Renal cortex interstitium (tissue), 11 donors: ENCODE results near the gene CHD2. TPM values are rescaled to one million over a fixed set of nuclear protein-coding genes. Genes with fewer than 3 reads are reported as not detected.
A peak's percentile ranks its signal among the peaks of the same experiment; 100 is the strongest.

Experiments used
- DNase-seq, 11 donors: peaks; one replicate each; pipeline ENCODE4 v3.0.0-alpha.2; 2013; ENCODE audit warnings: low read depth in 9 of 11, low spot score in 4 of 11; ENCODE audit errors: extremely low read depth in 1 of 11
- polyA plus RNA-seq, 3 donors: library from polyadenylated mRNA; unstranded; fragments of 120-200 nt; gene quantifications; one replicate each; pipeline ENCODE4 v1.2.1, GENCODE V29; 2013; ENCODE audit not compliant: insufficient read length in 3 of 3

CHD2 gene
- polyA plus RNA-seq, 3 donors: 112 to 146 (median 122) TPM

DNA sequence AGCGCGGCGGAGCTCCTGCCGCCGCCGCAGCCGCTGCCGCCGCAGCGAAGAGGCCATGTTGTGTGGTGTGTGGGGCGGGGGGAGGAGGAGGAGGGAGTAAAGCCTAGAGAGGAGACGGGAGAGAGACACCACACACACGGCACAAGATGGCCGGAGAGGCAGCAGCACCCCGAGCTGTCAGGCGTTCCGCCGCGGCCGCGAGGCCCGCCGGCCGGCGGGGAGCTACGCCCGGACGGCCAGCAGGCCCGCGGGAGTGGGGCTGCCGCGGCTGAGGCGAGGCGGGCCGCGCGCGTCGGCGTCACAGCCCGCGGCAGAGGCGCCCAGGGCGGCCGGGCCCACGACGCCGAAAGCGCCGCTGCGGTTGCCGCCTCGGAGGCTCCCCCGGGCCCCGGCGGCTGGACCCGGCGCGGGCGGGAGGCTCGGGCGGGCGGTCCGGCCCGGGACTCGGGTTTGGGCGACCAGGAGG lies 17.4 kb upstream of the CHD2 start:
- DNase-seq: no peak

DNA sequence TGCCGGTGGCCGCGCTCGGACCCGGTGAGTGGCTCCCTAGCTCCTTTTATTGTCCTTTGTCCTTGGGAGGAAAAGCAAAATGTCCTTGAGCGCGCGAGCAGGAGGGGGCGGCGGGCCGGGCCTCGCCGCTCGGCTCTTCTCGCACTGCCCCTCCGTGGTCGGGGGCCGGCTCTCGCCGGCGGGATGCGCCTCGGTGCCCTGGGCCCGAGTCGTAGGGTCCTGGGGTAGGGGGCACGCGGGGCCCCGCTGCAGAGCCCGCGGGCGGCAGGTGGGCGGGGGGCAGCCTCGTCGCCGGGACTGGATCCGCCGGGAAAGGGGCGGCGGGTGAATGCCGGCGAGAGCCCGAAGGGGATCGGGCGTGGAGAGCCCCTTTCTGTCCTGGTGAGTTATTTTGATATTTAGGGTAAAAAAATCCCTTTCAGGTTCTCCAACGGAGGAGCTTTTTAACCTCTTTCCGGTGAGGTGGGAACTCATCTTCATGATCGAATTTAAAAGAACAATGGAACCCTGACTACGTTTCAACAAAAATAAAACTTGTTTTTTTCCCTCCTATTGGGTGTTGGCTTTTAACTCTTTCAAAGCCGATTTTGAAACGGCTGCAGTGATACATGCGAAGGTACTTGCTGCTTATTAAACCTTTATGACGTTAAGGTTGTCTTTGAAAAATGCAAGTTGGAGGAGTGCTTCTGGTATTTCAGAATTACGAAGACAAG lies 16.8 kb upstream of the CHD2 start:
- DNase-seq: peak in 2 of 11 donors; percentile 59 to 69

DNA sequence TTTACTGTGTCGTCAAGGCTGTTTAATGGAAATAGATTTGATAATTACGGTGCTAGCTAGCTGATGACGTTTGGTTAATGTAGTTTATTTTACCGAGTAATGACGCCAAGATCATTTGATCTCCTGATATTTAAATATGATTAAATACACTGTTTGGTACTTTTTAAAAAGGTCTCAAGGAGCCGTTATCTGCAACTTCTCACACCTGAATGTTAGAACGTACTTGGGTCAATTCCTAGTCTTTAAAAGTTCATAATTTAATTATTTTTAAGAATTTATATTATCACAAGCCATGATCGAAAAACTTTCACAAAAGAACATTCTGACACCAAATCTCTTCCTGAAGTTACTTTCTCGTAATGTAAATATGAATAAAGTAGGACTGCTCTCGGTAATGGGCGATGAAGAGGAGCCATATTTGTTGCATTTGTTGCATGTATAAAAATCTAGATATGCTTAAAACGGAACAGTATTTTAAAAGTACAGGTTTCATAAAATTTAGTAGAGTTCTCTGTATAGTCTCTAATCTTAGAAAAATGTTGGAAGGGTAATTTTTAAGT lies 16.2 kb upstream of the CHD2 start:
- no peak for DNase-seq

DNA sequence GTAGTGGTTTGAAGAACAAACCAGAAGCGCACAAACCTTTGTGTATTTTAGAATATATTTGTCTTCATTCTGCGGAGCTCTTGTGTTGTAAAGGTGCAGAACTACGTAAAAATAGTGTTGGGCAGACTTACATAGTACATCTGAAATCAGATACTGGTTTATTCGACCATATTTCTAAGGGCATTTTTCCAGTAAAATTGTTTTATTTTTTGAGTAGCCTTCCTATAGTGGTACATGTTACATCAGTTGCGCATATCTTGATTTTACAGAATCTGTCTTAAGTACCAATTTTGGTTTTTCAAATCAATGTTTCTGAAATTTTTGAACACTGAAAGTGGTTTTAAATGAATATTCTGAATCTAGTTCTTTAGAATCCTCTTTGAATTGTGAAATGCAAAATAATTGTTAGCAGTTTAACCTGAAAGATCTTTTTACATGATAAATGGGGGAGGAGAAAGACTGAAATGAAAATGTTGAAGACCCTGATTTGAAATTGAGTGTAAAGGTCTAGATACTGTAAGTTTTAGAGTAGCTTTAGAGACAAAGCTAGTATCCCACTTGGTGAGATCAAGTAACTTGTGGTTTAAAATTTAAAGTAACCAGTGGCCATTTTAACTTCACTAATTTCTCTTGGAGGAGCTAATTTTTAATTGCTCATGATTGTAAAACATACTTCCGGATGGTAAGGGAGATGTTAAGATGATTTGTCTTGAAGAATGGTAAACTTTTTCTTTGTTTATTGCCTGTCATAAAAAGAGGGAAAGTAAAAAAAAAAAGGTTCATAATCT lies 15.5 kb upstream of the CHD2 start:
- DNase-seq: no peak

DNA sequence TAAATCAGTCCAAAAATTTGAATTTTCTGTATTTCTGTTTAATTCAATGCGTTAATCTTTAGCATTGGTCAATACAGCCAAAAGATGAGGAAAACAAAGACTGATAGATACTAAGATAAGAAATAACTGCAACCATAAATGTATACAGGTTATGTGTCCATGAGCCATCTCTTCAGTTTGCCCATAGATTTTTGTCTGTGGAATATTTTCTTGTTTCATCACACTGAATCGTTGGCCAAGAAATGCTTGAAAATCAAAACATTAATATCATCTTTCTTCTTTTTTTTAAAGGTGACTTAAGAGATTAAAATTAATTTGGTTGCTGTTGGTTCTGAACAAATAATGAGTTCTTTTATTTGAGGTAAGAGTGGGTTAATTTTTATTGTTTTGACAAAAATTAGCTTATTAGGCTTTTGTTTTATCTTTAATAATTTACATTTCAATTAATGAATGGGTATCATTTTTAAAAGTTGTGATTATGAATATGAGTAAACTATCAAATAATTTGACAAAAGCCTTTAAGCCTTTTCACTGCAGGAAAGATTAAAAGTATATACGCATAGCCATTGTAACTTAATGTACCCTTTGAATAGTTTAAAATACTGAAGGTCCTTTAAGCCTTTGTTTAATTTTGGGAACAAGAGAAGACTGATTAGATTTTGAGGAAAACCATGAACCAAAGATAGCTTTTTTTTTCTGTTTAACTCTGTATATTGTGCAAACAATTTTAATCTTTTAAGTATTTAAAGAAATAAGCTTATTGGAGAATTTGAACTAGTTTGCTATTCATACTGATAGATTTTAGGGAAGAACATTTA lies 14.7 kb upstream of the CHD2 start:
- no peak for DNase-seq

DNA sequence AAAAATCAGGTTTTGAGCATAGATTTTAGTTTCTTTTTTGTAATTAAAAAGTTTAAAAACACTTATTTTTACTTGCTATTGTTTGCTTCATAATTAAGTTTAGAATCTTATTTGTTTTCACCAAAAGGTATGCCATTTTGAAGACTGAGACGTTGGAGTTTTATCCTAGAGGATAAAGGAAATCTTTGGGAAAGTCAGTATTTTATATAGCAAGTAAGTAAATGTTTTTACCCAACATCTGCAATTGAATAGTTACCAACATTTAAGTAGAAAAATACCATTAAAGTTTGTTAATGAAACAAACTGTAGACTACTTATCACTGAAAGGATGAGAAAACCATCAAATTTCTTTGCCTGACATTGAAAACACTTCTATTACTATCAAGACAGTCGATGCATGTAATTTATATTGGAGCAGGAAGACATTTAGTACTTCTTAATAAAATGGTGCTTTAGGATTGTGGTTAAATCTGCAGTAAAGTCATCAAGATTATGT lies 14.0 kb upstream of the CHD2 start:
- no peak for DNase-seq

DNA sequence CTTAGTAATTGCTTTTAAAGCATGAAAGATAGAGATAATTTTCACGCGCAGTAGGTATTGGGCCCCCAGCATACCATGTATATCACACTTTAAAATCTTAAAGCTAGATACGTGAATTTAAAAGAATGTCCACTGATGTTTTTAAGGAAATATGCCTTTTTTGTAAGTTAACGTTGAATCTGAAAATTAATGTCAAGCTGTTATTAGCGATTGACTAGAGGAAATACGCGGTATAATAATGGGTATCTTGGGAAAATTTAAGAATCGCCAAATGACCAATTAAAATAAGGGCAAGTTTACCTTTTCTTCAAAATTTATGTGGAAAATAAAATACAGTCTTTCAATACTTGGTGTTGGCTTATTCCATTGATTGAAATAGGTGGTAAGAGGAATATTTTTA lies 13.3 kb upstream of the CHD2 start:
- no peak for DNase-seq

DNA sequence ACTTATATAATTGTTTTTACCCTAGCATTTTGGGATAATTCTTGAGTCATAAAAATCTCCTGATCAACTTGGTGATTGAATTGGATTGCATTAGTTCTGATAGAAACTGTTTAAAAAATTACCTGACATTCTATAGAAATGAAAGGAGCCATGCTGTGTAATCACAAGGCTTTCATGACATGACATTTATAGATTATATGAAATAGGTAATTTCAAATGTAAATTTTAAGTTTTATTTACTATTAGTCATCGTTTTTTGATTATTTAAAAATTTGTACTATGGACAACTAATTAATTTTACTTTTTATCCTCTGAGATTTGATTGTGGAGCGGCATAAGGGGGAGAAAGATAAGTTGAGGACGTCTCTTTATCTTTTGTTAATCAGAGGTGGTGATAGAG lies 12.3 kb upstream of the CHD2 start:
- no peak for DNase-seq

DNA sequence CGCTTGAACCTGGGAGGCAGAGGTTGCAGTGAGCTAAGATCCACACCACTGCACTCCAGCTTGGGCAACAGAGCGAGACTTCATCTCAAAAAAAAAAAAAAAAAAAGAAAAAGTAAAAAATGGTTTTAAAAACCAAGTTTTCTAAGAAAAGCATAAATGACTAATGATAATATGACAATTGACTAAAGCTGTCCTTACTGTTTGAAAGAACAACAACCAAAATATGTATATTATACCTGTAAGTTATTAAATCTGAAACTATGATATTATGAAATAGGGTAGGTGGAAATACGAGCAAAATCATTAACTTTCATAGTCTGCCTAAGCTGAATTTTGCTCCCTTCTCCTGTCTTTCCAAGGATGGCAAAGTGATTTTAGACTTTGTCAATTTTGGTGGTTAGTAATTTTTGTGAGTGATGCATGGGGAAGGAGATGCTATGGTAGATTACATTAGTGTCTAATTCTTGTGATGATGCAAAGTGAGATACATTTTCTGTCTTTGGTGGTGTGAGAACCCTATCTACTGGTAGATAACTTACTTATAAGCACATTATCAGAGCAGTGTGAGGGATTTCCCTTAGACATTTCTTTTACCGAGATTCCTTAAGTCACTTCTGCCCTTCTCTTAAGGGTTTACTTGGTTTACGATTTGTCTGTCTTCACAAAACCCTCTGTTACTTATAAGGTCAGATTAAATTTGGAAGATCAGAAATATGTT lies 10.6 kb upstream of the CHD2 start:
- no peak for DNase-seq

DNA sequence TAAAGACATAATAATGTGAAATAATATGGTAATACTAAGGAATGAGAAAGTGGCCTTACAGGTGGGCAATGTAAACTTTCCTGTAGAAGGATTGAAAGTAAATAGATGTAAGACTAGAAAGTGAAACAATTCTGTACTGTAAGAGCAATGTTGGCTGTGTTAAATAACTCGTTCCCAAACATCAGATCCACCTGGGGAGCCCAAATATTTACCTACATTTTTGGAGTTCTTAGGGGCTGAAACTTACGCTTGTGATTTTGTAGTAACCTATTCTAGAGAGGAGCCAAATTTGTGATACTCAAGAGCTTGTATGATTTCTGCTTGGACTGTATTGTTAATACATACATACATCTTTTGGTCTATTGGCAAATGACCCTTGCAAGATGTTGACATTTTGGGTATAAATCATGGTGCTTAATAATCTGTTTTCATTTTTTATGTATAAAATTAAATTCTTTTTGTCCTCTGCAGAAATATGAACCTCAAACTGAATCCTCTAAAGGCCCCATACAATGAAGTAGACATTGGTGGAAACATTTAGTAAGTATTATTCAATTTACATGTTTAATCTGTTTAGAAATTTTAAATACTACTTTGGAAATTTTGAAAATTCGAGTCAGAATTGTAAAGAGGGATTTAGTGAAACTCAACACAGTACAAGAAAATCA lies 8.5 kb upstream of the CHD2 start:
- no peak for DNase-seq

DNA sequence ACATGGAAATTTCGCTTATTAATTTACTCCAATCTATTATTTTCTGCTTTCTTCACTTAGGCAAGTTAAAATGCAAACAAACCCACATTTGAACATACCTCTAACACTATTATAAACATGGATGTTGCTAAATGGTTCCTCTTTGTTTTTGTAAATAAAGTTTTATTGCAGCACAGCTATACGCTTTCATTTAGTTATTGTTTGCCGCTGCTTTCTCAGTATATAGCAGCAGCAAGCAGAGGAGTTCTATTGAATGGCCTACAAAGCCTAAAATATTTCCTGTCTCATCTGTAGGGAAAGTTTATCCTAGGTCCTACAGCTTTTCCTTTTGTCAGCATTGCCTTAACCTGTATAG lies 7.9 kb upstream of the CHD2 start:
- DNase-seq: no peak

DNA sequence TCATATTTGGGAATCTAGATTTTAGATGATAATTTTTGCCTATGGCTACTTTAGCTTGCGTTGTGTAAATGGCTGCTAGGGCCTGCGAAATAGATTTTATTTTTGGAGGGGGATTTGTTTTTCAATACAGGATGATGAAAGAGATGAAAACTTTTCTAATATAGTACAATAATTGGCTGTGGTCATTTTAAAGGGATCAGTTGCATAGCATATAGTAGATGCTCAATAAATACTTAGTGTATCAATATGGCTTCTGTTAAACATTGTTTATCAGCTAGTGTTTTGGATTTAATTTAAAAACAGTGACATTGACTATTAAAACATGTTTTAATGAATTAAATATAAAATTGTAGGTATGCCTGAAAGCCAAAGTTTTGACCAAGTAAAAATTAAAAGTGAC lies 6.9 kb upstream of the CHD2 start:
- no peak for DNase-seq

DNA sequence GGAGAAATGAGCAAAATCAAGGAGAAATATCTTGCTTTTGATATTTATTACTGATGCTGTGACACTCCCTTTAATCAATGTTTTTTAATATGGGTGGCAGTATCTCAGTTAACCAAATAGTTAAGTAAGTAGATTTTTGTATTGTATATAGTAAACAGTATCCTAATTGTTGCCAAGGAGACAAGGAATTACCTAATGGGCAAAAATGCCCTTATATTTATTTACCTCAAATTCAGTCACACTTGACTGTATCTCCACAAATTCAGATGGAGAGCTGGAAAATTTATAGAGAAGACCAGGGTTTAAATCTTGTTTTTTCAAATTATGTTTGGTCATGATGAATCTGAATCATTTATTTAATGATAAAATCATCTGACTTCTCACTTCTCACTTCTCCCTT lies 3.6 kb upstream of the CHD2 start:
- no peak for DNase-seq

DNA sequence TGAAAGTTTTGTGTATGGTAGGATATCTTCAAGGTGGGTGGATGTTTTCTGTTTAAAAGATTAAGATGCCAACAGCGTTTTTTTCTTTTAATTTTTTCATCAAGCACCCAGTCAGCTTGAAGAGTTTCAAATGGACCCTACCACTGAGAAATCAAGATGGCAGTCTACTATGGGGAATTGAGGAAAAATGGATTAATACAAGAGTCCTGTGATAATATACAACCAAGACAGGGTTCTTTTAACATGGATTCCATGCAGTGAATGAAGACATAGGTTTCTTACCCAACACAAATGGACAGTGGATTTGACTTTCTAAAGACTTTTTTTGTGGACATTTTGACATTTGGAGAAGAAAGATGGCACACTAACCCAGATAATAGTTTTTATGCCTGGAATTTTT lies 2.5 kb upstream of the CHD2 start:
- DNase-seq: no peak

DNA sequence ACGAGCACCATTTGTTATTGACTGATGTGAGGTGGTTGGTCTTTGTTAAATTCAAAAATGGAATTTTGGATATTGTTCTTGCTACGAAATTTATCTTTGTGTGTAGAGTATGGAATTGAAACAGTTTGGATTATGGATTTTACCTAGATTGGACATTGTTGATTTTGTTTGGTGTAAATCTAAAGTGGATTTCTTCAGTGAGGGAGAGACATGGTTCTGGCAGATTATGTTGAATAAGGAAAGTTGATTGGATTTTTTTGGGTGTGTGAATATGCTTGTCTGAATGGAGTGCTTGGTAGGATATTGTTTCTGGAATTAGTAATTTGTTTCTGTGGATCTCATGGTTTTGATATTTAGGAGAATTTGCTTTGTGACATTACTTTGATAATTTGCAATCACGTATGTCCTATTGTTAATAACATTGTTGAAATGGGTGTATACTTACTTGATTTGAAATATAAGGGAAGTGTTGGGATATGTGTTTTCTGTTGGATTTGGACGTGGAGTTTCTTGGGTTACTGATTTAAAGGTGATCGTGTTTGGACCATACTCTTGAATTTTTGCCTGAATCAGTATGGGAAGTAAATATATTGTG lies 1.0 kb upstream of the CHD2 start:
- DNase-seq: no peak

DNA sequence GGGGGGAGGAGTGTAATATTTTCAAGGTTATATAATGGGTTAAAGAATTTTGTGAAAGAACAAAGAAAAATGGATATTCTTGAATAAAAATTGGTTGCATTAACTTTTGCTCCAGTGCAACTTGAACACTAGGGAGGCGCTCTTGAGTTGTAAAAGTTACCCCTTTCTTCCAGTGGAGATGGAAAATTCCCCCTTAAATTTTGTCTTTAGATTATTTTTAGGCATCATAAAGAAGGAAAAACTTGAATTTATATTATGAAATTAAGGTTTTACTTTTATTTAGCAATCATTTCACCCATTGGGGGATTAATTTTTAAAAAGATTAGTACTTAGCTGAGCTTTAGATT lies 550 bp upstream of the CHD2 start:
- no peak for DNase-seq

DNA sequence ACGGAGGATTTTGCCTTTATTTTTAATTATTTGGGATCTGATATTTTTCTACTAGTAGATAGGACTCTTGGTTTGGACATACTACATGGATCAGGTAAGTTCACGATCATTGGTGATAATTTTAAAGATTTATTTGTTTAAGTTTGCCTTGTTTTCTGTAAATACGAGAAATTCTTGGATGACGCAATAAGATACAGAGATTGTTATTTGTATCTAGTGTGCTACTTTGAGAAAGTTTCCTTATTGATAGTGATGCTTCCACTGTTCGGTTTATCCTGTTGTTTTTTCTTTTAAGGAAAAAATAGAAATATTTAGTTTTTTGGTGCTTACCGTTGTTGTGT lies 577 bp downstream of the CHD2 start:
- DNase-seq: no peak

DNA sequence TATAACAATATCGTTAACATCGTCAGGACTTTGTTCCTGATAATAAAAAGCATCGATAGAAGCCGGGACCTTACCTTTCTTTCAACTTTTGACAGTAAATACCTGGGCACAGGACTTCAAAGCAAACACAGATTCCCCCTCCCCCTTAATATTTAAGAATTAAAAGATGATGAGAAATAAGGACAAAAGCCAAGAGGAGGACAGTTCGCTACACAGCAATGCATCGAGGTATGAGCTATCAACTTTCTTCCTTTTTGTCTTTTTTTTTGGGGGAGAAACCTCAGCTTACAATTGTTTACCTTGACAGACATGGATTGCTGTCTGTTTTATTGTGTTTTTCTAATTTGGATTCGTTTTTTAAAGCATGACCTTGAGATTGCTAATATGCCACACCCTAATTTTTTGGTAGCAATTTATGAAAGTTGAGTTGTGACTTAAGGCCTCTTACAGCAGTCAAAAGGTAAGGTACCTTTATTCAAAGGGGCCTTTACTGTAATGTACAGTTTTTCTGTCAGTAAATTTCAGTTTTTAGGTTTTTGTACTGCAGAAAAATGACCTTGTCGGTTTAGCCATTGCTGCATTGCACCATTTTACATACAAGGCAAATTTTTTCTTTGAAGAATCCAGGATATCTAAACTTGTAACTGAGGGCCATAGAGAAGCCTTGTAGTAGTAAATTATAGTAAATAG lies 1.1 kb downstream of the CHD2 start:
- DNase-seq: no peak
